Measurements from ENCODE around the gene BSN.

GRCh38 chr3:49626796-49627195, 72.5 kb downstream of the BSN start:
- TF ChIP-seq, protein P1, sequence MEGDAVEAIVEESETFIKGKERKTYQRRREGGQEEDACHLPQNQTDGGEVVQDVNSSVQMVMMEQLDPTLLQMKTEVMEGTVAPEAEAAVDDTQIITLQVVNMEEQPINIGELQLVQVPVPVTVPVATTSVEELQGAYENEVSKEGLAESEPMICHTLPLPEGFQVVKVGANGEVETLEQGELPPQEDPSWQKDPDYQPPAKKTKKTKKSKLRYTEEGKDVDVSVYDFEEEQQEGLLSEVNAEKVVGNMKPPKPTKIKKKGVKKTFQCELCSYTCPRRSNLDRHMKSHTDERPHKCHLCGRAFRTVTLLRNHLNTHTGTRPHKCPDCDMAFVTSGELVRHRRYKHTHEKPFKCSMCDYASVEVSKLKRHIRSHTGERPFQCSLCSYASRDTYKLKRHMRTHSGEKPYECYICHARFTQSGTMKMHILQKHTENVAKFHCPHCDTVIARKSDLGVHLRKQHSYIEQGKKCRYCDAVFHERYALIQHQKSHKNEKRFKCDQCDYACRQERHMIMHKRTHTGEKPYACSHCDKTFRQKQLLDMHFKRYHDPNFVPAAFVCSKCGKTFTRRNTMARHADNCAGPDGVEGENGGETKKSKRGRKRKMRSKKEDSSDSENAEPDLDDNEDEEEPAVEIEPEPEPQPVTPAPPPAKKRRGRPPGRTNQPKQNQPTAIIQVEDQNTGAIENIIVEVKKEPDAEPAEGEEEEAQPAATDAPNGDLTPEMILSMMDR (IDR thresholded peaks at IDR 0.05): no peak
- TF ChIP-seq ESRRA (IDR thresholded peaks at IDR 0.05; ENCODE audit: borderline replicate concordance, low read length): no peak
- TF ChIP-seq POLR2A (IDR thresholded peaks at IDR 0.05; ENCODE audit: low read length): no peak
- no peak for TF ChIP-seq GATA3 (IDR thresholded peaks at IDR 0.05; ENCODE audit: borderline replicate concordance)
- TF ChIP-seq KDM1A (IDR thresholded peaks at IDR 0.05; ENCODE audit: low read depth): no peak
- TF ChIP-seq ZSCAN20 (CRISPR knock-in tag; IDR thresholded peaks at IDR 0.05): no peak
- no peak for TF ChIP-seq EP300 (IDR thresholded peaks at IDR 0.05)
- TF ChIP-seq, protein P2, sequence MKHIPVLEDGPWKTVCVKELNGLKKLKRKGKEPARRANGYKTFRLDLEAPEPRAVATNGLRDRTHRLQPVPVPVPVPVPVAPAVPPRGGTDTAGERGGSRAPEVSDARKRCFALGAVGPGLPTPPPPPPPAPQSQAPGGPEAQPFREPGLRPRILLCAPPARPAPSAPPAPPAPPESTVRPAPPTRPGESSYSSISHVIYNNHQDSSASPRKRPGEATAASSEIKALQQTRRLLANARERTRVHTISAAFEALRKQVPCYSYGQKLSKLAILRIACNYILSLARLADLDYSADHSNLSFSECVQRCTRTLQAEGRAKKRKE (CRISPR knock-in tag; IDR thresholded peaks at IDR 0.05; ENCODE audit: low read depth): no peak
- TF ChIP-seq, protein P3, sequence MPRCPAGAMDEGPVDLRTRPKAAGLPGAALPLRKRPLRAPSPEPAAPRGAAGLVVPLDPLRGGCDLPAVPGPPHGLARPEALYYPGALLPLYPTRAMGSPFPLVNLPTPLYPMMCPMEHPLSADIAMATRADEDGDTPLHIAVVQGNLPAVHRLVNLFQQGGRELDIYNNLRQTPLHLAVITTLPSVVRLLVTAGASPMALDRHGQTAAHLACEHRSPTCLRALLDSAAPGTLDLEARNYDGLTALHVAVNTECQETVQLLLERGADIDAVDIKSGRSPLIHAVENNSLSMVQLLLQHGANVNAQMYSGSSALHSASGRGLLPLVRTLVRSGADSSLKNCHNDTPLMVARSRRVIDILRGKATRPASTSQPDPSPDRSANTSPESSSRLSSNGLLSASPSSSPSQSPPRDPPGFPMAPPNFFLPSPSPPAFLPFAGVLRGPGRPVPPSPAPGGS (IDR thresholded peaks at IDR 0.05): no peak
- TF ChIP-seq CEBPB (IDR thresholded peaks at IDR 0.05): no peak
- no peak for TF ChIP-seq JUN (IDR thresholded peaks at IDR 0.05)
